GM12873 (cell line): ENCODE data around the gene ZNF175.
A peak's percentile ranks its signal among the peaks of the same experiment; 100 is the strongest.
"Not testable (repeated sequence)": the region's sequence is repeated elsewhere in the genome, so short reads cannot be mapped to it uniquely, and the experiment has no call there.

Source experiments
- TF ChIP-seq, protein P1 (sequence below): IDR thresholded peaks from 2 replicates; pipeline ENCODE4 v1.5.1; 2012; ENCODE audit warnings: low read depth, mild to moderate bottlenecking, moderate library complexity, low read length, control low read depth; ENCODE audit not compliant: insufficient read depth; ENCODE audit errors: missing control alignments

ZNF175 gene

GRCh38 chr19:51621178-51621577, 50.1 kb downstream of the ZNF175 start:
- TF ChIP-seq, protein P1, sequence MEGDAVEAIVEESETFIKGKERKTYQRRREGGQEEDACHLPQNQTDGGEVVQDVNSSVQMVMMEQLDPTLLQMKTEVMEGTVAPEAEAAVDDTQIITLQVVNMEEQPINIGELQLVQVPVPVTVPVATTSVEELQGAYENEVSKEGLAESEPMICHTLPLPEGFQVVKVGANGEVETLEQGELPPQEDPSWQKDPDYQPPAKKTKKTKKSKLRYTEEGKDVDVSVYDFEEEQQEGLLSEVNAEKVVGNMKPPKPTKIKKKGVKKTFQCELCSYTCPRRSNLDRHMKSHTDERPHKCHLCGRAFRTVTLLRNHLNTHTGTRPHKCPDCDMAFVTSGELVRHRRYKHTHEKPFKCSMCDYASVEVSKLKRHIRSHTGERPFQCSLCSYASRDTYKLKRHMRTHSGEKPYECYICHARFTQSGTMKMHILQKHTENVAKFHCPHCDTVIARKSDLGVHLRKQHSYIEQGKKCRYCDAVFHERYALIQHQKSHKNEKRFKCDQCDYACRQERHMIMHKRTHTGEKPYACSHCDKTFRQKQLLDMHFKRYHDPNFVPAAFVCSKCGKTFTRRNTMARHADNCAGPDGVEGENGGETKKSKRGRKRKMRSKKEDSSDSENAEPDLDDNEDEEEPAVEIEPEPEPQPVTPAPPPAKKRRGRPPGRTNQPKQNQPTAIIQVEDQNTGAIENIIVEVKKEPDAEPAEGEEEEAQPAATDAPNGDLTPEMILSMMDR = no peak

GRCh38 chr19:51626675-51627074, 55.6 kb downstream of the ZNF175 start:
- TF ChIP-seq, protein P1 = no peak

GRCh38 chr19:51627491-51628138, 56.5 kb downstream of the ZNF175 start:
- TF ChIP-seq, protein P1 = no peak

DNA sequence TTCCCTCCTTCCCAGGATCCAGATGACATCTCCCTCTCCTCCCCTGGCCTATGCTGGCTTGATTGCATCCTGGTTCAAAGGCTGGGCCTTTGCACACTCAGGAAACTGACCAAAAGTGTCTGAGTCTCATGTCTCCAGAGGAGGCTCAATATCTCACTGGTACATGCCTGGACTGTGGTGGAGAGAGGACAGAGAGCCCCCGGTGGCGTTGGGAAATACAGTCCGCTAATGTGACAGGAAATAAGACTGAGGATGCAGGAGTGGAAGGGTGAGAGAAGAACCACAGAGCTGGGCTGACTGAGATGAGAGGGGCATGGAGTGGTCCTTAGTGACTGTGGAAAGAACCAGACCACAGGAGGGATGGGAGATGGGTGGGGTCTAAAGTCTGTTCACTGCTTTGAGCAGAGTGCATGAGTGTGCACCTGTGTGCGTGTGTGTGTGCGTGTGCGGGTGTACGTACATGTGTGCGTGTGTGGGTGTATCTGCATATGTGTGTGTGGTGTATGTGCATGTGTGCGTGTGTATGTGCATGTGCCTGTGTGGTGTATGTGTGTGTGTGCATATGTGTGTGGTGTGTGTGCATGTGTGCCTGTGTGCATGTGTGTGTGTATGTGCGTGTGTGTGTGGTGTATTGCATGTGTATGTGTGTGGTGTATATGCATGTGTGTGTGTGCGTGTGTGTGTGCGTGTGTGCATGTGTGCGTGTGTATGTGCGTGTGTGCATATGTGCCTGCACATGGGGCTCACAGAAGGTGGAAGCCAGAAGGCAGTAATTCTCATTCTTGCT, 57.3 kb downstream of the ZNF175 start:
- TF ChIP-seq, protein P1 = no peak

DNA sequence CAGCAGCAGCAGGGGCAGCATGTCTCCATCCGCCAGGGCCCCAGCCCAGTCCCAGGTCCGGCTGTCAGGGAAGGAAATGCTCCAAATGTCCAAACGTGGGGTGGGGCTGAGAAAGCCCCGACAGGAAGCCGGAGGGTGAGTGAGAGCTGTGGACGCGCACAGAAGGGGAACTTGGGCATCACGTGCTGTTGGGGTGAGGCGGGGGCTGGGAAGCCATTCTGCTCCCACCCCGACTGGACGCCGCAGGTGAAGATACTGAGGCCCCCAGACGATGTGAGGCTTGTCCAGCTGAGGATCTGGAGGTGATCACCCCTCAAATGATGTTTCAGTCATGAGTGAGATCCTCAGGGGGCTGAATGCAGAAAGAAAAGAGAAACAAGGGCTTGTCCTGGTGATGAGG, 59.2 kb downstream of the ZNF175 start, which contains the start of gene SIGLEC5:
Gene SIGLEC5 (minus strand): TSS at position 87 of the 400 bp plus-strand sequence. CDS start 66 bp downstream, at position 21.
- TF ChIP-seq, protein P1 = not testable (repeated sequence)

- TF ChIP-seq, protein P1 = no peak
Observed at GRCh38 chr19:51632126-51632525, 61.0 kb downstream of the ZNF175 start.

DNA sequence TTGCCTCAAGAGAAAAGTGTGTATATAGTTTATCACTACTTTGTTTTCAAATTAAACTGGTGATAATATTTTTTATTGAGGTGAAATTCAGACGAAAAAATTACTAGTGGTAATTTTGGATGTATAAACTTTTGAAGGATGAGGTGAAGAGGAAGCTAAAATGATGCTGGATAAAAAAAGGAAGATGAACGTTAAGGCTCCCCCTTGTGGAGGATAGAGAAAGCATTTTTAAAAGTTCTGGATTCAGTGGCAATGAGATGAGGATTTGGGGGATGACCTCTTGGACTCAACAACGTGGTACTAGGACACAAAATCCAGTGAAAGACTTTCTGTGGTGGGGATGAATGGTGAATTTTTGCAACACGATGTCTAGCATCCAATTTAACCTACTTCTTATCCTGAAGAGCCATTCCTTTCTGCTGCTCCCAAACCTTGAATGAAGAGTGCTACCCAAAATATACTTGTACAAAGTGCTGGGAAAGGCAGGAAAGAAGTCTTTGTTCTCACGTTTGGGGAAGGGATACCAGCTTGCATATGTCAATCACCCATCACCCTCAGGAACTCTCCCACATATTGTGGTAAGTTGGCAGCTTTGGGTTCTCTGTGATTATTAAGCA, 66.4 kb downstream of the ZNF175 start:
- TF ChIP-seq, protein P1 = peak; percentile 61
